Cardiac fibroblast (primary cell): ENCODE data around the gene CLDN24.
"Not testable (repeated sequence)": the region's sequence is repeated elsewhere in the genome, so short reads cannot be mapped to it uniquely, and the experiment has no call there.

Experiments used
- DNase-seq, 2 donors: peaks; one replicate each; pipeline versions ENCODE4 v3.0.0 to v3.0.0-alpha.2; 2010; ENCODE audit warnings: low read depth in 2 of 2
- H3K4me3 ChIP-seq, 2 donors: replicated peaks in 1 of 2; 1 replicate in 1 of 2; 2 replicates in 1 of 2; pipeline ENCODE4 v1.5.1; 2011; ENCODE audit warnings: low read depth in 2 of 2, low read length in 2 of 2, mild to moderate bottlenecking in 2 of 2, moderate library complexity in 1 of 2
- TF ChIP-seq, protein P1 (sequence below): IDR thresholded peaks from one replicate; pipeline ENCODE4 v1.5.1; 2011; ENCODE audit warnings: low read depth, mild to moderate bottlenecking, low read length, inconsistent platforms

The CLDN24 gene

DNA sequence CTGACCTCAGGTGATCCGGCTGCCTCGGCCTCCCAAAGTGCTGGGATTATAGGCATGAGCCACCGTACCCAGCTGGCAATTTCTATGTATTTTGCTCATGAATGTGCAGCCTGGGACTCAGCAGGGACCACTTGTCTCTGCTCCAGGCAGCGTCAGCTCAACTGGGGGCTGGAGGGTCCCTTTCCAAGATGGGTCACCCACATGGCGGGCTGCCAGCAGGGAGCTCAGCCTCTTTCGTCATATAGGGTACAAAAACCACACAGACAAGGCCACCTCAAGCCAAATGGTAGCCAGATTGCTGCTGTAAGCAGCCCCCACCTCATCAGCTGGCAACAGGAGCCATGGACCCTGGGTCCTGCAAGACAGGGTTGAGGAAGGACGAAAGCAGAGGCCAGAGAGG, 2.4 kb upstream of the CLDN24 start:
- TF ChIP-seq, protein P1, sequence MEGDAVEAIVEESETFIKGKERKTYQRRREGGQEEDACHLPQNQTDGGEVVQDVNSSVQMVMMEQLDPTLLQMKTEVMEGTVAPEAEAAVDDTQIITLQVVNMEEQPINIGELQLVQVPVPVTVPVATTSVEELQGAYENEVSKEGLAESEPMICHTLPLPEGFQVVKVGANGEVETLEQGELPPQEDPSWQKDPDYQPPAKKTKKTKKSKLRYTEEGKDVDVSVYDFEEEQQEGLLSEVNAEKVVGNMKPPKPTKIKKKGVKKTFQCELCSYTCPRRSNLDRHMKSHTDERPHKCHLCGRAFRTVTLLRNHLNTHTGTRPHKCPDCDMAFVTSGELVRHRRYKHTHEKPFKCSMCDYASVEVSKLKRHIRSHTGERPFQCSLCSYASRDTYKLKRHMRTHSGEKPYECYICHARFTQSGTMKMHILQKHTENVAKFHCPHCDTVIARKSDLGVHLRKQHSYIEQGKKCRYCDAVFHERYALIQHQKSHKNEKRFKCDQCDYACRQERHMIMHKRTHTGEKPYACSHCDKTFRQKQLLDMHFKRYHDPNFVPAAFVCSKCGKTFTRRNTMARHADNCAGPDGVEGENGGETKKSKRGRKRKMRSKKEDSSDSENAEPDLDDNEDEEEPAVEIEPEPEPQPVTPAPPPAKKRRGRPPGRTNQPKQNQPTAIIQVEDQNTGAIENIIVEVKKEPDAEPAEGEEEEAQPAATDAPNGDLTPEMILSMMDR = no peak
- no peak overlapping the region for H3K4me3 ChIP-seq
- no peak for DNase-seq

DNA sequence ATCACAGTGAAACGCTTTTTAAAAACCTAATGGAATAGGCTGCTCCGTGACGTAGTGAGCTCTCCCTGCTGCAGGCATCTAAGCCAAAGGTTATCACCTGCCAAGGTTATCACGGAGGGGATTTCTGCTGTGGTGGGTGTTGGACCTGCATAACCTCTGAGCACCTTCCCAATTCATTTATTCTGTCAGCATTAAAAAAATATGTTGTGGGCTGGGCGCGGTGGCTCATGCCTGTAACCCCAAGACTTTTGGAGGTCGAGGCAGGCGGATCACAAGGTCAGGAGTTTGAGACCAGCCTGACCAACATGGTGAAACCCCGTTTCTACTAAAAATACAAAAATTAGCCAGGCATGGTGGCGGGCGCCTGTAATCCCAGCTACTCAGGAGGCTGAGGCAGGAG, 1.8 kb upstream of the CLDN24 start:
- not testable (repeated sequence) for H3K4me3 ChIP-seq, DNase-seq

GRCh38 chr4:183323295-183323694, 1.1 kb upstream of the CLDN24 start:
- TF ChIP-seq, protein P1 = no peak
- no peak overlapping the region for H3K4me3 ChIP-seq
- no peak for DNase-seq

DNA sequence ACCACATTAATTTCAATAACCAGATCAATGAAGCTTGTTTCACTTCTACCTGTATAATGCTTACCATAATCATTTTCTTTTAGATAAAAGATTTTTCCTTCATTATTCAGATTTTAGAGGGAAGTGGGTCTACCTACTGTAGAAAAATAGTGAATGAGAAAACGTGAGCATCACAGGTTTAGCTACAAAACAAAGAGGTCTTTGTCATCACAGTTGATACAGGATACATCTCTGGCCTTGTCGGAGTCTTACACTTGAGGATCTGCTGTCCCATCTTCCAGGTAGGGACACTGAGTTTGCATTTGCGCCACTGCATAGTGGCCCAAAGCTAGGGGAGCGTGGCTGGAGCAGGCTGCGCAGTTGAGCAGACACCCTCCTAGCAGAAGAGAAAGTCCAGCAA, 710 bp downstream of the CLDN24 start:
- no peak for DNase-seq
- H3K4me3 ChIP-seq = no peak overlapping the region
- TF ChIP-seq, protein P1 = no peak

DNA sequence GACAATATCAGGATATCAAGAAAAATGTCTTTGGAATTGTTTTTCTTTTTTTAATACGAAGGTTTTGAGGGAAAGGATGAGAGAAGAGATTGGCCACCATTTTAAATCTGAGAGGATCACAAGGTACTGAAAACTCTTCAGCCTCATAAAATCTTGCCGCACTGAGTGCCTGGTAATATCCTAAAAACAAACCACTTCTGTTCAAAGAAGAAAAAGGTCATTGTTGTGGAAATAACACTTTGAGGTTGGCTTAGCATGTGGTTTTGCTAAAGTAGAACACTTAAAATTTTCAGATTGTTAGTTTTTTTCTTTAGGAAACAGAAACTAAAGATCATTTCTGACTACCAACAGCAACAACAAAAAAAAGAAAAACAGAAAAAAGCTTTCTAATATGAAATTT, 1.1 kb downstream of the CLDN24 start:
- H3K4me3 ChIP-seq = no peak overlapping the region
- TF ChIP-seq, protein P1 = no peak
- DNase-seq = no peak

GRCh38 chr4:183320211-183321059, 1.8 kb downstream of the CLDN24 start, which contains the start of gene CLDN22:
TSS of gene CLDN22 (minus strand) at chr4:183320276. CDS start at chr4:183320218, 58 bp downstream.
- DNase-seq = no peak
- no peak within 1 kb of the TSS for H3K4me3 ChIP-seq
- TF ChIP-seq, protein P1 = no peak

- DNase-seq = no peak
Observed at GRCh38 chr4:183318656-183319055, 3.6 kb downstream of the CLDN24 start.

More at GRCh38 chr4:183318656-183319055, 3.6 kb downstream of the CLDN24 start:
- TF ChIP-seq, protein P1 = no peak
- H3K4me3 ChIP-seq = no peak overlapping the region
